Right cardiac atrium (tissue), 5 donors: ENCODE measurements around the gene ZNF407. TPM values are rescaled to one million over a fixed set of nuclear protein-coding genes. Genes with fewer than 3 reads are reported as not detected.
"Not testable (repeated sequence)": the region's sequence is repeated elsewhere in the genome, so short reads cannot be mapped to it uniquely, and the experiment has no call there.

ENCODE experiments used
- ATAC-seq, 2 donors: fragments of 200-7000 bp; cut with Tn5 transposase; one replicate each; pipeline versions ENCODE4 v1.8.0 to v1.9.1; 2020; ENCODE audit warnings: moderate library complexity in 2 of 2, mild to moderate bottlenecking in 1 of 2
- DNase-seq, 3 donors: peaks; one replicate each; pipeline ENCODE4 v3.0.0-alpha.2; 2020
- H3K27ac ChIP-seq: one replicate; pipeline ENCODE4 v1.5.1; 2013; ENCODE audit warnings: mild to moderate bottlenecking, low read length, control low read depth, moderate library complexity
- H3K27me3 ChIP-seq: one replicate; pipeline ENCODE4 v1.6.1; 2013; ENCODE audit not compliant: control insufficient read depth, insufficient read depth
- H3K4me1 ChIP-seq: one replicate; pipeline ENCODE4 v1.6.1; 2013; ENCODE audit warnings: low read length; ENCODE audit not compliant: control insufficient read depth, insufficient read depth
- H3K4me3 ChIP-seq: one replicate; pipeline ENCODE4 v1.5.1; 2013; ENCODE audit warnings: low read length, control low read depth
- H3K9me3 ChIP-seq: one replicate; pipeline ENCODE4 v1.6.1; 2013; ENCODE audit warnings: low read length; ENCODE audit not compliant: control insufficient read depth
- WGBS: extraction: QIAGEN DNeasy Blood & Tissue Kit; methylation state at CpG from one replicate; pipeline ENCODE4 v1.1.7; 2013; 5-methylcytosine and 5-hydroxymethylcytosine counted together
- intact Hi-C, 4 donors: fragments of 100-400 bp; cut with DNase I; formaldehyde crosslinking; loops; one replicate each; pipeline versions ENCODE4 v1.11.0 to v1.14.0; 2022 to 2023
- polyA plus RNA-seq: library from polyadenylated mRNA; stranded (reverse); fragments of 200-250 nt; gene quantifications from one replicate; pipeline ENCODE4 v1.2.3, GENCODE V29; 2013
- total RNA-seq, 4 donors: library from RNA; stranded (reverse); fragmentation: NEBNext Ultra II Directional; extraction: Animal tissue kit (Norgen Biotek cat#: 25700); gene quantifications; one replicate each; pipeline ENCODE4 v1.2.1, GENCODE V29; 2021
- donor health status: healthy with polysubstance abuse.
- donor health status: DM: no; HTN: yes; CAD: no.
- donor health status: DM: no; HTN: no; CAD: no.
- donor health status: DM: no; HTN: yes; CAD: no; lungs with severe emphysema.
- donor health status: DM: yes; HTN: yes; CAD: no.

The ZNF407 gene
- total and polyA plus RNA-seq, 5 donors: 3.8 to 14.7 (median 12.7) TPM

- Histone ChIP-seq H3K27ac (no peak overlapping the region), H3K27me3 (no peaks in the 10 kb centered on the region), H3K9me3 (no peaks in the 10 kb centered on the region), H3K4me1 (no peaks in the 10 kb centered on the region), H3K4me3 (no peak overlapping the region)
- 96% methylated on average over 8 of the region's 8 CpGs for WGBS
- DNase-seq: no peak
- ATAC-seq: no peak
- intact Hi-C loops: loop anchor here in 1 of 4 donors (10.0 kb wide), 1 partner anchor 733 kb away; no protein-coding TSS in a partner anchor
Measured at GRCh38 chr18:74957588-74958224, 360.0 kb downstream of the ZNF407 start.

DNA sequence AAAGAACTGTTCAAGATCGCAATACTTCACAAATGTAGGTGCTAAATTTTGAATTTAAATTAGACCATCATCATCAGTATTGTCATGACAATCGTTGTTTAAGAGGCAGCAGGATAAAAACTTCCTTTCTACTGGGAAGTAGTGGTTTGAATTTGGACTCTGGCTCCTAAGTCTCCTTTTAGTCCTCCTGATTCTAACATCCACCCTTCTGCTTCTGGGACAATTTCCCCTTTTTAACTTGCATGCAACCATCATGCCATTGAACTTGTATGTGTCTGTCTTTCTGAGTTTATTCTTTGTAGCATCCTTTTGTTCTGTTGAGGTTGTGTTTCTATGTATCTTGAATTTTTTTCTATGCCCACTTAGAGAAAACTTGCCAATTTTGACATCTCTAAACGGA is 361.5 kb downstream of the ZNF407 start:
- WGBS: 92% methylated on average over 3 of the region's 3 CpGs
- DNase-seq (no peak), ATAC-seq (no peak)
- no peaks in the 10 kb centered on the region for H3K27me3 ChIP-seq
- H3K4me3 ChIP-seq: no peak overlapping the region
- no peak overlapping the region for H3K27ac ChIP-seq
- no peaks in the 10 kb centered on the region for H3K4me1 ChIP-seq
- intact Hi-C loops: loop anchor here in 1 of 4 donors (10.0 kb wide), 1 partner anchor 734 kb away; no protein-coding TSS in a partner anchor
- H3K9me3 ChIP-seq: no peaks in the 10 kb centered on the region

- Histone ChIP-seq H3K27ac (no peak overlapping the region), H3K4me3 (no peak overlapping the region), H3K4me1 (no peaks in the 10 kb centered on the region), H3K9me3 (no peaks in the 10 kb centered on the region), H3K27me3 (no peaks in the 10 kb centered on the region)
- ATAC-seq: no peak
- DNase-seq: no peak
- 86% methylated on average over 6 of the region's 6 CpGs for WGBS
- intact Hi-C loops: loop anchor here in 2 of 4 donors (10.0 kb wide), 2 partner anchors 297 to 307 kb away; no protein-coding TSS in a partner anchor
Measured at GRCh38 chr18:74961596-74961995, 363.9 kb downstream of the ZNF407 start.

GRCh38 chr18:74963820-74964446 is 366.3 kb downstream of the ZNF407 start:
- Histone ChIP-seq H3K4me3 (no peak overlapping the region), H3K27me3 (no peaks in the 10 kb centered on the region), H3K27ac (no peak overlapping the region), H3K9me3 (no peaks in the 10 kb centered on the region), H3K4me1 (no peaks in the 10 kb centered on the region)
- DNase-seq (peak in 1 of 3 donors; percentile 42), ATAC-seq (peak; percentile 79 to 82)
- intact Hi-C loops: loop anchor here in 2 of 4 donors (10.0 kb wide), 2 partner anchors 299 to 309 kb away; no protein-coding TSS in a partner anchor
- 39% methylated on average over 7 of the region's 7 CpGs for WGBS

- intact Hi-C loops: loop anchor here in 2 of 4 donors (10.0 kb wide), 2 partner anchors 301 to 311 kb away; no protein-coding TSS in a partner anchor
- WGBS: 99% methylated on average over 1 of the region's 1 CpG
- no peaks in the 10 kb centered on the region for H3K27me3 ChIP-seq
Measured at GRCh38 chr18:74965682-74966081, 368.0 kb downstream of the ZNF407 start.

DNA sequence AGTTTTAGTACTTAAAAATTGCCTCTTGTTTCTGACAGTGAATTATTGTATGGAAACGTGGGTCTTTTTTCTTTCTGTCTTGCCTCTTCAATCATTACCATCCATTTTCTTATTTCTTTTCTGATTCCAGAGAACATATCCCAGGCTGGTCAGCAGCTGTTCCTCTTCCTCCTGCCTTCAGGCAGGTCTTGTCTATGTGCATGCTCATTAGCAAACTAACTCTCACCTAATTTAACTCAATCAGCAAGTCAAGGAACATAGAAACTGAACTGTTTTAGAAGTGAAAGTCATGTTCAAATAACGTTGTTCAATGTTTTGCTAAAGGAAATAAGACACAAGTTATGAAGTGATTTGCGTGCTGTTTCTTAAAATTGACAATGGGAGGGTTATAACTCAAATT is 369.8 kb downstream of the ZNF407 start:
- Histone ChIP-seq H3K4me1 (peaks cover 2% of the 10 kb centered on the region), H3K27ac (no peak overlapping the region), H3K4me3 (no peak overlapping the region), H3K9me3 (no peaks in the 10 kb centered on the region), H3K27me3 (no peaks in the 10 kb centered on the region)
- 85% methylated on average over 3 of the region's 3 CpGs for WGBS
- intact Hi-C loops: loop anchor here in 2 of 4 donors (10.0 kb wide), 2 partner anchors 303 to 313 kb away; no protein-coding TSS in a partner anchor
- DNase-seq (no peak), ATAC-seq (no peak)

More at GRCh38 chr18:74965682-74966081, 368.0 kb downstream of the ZNF407 start:
- no peaks in the 10 kb centered on the region for H3K9me3 ChIP-seq
- H3K4me1 ChIP-seq: no peaks in the 10 kb centered on the region
- no peak overlapping the region for H3K4me3 ChIP-seq
- ATAC-seq: no peak
- H3K27ac ChIP-seq: no peak overlapping the region
- DNase-seq: no peak

DNA sequence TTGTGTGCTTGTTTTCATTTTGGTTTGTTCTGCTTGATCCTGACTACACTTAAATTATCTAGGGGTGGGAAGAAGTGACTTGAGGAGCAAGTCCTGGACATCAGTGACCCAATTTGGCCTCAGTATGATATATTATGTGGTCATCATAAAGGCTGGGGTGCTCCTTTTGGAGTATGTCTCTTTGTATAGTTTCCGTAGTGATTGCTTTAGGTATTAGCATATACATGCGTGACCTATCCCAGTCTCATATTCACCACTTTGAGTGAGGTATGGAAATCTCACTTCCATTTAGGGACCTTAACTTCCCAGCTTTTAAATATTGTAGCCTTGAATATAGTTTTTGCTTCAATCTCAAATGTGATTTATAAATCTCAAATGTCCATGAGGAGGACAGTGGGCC is 370.3 kb downstream of the ZNF407 start:
- no peaks in the 10 kb centered on the region for H3K27me3 ChIP-seq
- WGBS: over 99% methylated on average over 2 of the region's 2 CpGs
- DNase-seq (no peak), ATAC-seq (no peak)
- no peak overlapping the region for H3K4me3 ChIP-seq
- peaks cover 2% of the 10 kb centered on the region for H3K4me1 ChIP-seq
- H3K27ac ChIP-seq: no peak overlapping the region
- intact Hi-C loops: loop anchor here in 2 of 4 donors (10.0 kb wide), 2 partner anchors 303 to 313 kb away; no protein-coding TSS in a partner anchor
- no peaks in the 10 kb centered on the region for H3K9me3 ChIP-seq

- H3K4me3 ChIP-seq, ATAC-seq, H3K27ac ChIP-seq, H3K27me3 ChIP-seq, H3K9me3 ChIP-seq, intact Hi-C loops, DNase-seq, H3K4me1 ChIP-seq: not testable (repeated sequence)
- 67% methylated on average over 4 of the region's 4 CpGs for WGBS
Measured at GRCh38 chr18:74971358-74971757, 373.7 kb downstream of the ZNF407 start.

GRCh38 chr18:74971776-74972175 is 374.1 kb downstream of the ZNF407 start:
- intact Hi-C loops, DNase-seq, ATAC-seq, H3K9me3 ChIP-seq, H3K4me3 ChIP-seq, H3K27me3 ChIP-seq, H3K4me1 ChIP-seq, H3K27ac ChIP-seq: not testable (repeated sequence)
- WGBS: 75% methylated on average over 2 of the region's 2 CpGs

DNA sequence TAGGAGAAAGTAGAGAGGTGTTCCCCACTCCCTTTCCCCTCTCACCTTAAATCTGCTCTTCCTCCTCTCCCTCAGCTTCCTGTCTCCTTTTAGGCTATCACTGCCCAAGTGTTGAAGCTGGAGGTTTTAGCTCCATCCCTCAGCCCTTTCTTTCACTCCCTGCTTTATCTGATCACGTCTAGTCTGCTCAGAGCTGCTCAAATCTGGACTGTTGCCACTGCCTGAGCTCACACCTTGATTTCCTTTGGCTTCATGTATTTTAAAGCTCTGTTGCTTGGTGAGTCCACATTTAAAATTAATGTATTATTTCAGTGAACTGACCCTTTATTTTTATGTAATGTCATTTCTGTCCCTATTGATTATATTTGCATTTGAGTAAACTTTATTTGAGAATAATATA is 374.7 kb downstream of the ZNF407 start:
- H3K27me3 ChIP-seq: no peaks in the 10 kb centered on the region

GRCh38 chr18:74975001-74975400 is 377.3 kb downstream of the ZNF407 start:
- Histone ChIP-seq H3K9me3 (no peaks in the 10 kb centered on the region), H3K27me3 (no peaks in the 10 kb centered on the region), H3K27ac (no peak overlapping the region), H3K4me1 (peaks cover 2% of the 10 kb centered on the region), H3K4me3 (no peak overlapping the region)
- WGBS: 94% methylated on average over 5 of the region's 5 CpGs
- intact Hi-C loops: no loop called here
- ATAC-seq: no peak
- no peak for DNase-seq

More for the DNA sequence above, 374.7 kb downstream of the ZNF407 start:
- DNase-seq (no peak), ATAC-seq (no peak)
- Histone ChIP-seq H3K27ac (no peak overlapping the region), H3K4me1 (peaks cover 2% of the 10 kb centered on the region), H3K9me3 (no peaks in the 10 kb centered on the region), H3K4me3 (no peak overlapping the region)
- intact Hi-C loops: no loop called here
- WGBS: 33% methylated on average over 1 of the region's 1 CpG
